ENCODE results near the gene RSPH6A.

RSPH6A gene

DNA sequence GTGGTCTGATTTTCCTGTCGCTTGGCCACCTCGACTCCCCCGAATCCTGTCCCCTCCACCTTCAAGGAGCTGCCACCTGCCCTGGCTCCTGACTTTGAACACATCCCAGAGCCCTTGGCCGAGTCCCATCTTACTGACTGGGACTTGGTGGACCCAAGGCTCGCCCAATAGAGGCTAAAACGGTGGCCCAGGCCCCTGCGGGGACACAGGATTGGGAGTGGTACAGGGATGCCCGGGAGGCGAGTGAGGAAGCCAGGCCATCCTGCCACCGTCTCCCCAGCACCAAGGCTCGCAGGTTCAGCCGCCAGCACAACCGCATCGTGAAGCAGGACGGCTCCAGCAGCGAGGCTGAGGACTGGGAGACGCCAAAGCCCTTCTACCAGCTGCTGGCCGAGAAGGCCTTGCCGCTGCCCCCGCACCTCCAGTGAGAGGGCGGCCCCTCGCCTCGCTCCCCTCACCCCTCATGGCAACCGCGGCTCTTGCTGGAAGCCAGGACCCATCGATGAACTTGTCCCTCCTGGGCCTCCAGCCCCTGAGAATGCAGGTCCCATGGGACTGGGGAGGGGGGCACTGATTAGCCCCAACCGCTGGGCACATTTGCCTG, 51.3 kb downstream of the RSPH6A start (continued):
- TF ChIP-seq, protein P1, sequence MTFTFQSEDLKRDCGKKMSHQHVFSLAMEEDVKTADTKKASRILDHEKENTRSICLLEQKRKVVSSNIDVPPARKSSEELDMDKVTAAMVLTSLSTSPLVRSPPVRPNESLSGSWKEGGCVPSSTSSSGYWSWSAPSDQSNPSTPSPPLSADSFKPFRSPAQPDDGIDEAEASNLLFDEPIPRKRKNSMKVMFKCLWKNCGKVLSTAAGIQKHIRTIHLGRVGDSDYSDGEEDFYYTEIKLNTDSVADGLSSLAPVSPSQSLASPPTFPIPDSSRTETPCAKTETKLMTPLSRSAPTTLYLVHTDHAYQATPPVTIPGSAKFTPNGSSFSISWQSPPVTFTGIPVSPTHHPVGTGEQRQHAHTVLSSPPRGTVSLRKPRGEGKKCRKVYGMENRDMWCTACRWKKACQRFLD (tag by site-specific recombination; IDR thresholded peaks at IDR 0.05), result no peak
- TF ChIP-seq, protein P2, sequence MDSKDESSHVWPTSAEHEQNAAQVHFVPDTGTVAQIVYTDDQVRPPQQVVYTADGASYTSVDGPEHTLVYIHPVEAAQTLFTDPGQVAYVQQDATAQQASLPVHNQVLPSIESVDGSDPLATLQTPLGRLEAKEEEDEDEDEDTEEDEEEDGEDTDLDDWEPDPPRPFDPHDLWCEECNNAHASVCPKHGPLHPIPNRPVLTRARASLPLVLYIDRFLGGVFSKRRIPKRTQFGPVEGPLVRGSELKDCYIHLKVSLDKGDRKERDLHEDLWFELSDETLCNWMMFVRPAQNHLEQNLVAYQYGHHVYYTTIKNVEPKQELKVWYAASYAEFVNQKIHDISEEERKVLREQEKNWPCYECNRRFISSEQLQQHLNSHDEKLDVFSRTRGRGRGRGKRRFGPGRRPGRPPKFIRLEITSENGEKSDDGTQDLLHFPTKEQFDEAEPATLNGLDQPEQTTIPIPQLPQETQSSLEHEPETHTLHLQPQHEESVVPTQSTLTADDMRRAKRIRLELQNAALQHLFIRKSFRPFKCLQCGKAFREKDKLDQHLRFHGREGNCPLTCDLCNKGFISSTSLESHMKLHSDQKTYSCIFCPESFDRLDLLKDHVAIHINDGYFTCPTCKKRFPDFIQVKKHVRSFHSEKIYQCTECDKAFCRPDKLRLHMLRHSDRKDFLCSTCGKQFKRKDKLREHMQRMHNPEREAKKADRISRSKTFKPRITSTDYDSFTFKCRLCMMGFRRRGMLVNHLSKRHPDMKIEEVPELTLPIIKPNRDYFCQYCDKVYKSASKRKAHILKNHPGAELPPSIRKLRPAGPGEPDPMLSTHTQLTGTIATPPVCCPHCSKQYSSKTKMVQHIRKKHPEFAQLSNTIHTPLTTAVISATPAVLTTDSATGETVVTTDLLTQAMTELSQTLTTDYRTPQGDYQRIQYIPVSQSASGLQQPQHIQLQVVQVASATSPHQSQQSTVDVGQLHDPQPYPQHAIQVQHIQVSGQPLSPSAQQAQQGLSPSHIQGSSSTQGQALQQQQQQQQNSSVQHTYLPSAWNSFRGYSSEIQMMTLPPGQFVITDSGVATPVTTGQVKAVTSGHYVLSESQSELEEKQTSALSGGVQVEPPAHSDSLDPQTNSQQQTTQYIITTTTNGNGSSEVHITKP (tag by site-specific recombination; IDR thresholded peaks at IDR 0.05), result no peak
- 0 out of 2 replicates have a peak, but pooled peaks have one; percentile 28 for TF ChIP-seq ZNF600 (tag by site-specific recombination; IDR thresholded peaks at IDR 0.05)

DNA sequence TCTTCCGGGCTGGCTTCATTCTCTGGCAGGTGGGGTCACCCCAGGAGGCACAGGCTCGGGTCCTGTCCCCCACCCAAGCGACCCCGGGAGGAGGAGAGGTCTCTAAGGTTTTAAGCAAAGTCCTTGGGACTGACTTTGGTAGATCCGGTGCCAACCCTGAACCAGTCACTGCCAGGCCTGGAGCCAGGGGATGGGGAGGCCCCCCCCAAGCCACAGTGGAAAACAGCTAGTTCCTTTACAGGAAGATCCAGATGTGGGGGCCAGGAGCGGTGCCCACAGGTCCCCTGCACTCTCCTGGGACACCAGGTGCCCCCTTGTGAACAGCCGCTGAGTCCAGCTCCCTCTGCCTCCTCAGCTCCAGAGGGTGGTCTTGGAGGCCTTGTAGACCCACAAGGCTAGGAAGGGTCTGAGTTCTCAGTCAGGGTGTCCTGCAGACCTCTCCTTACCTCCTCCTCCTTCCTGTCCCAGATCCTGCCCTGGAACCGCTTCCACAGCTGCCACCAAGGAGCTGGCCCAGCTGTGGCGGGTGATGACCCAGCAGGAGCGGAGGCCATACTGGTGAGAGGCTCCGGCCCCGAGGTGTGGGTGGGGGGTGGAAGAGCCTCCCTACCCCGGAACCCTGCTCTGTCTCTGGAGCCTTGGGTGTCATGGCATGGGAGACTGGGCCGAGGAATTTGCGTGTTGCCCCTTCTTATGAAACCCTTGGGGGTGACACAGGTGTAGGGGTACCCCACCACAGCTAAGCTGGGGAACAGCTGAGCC, 52.1 kb downstream of the RSPH6A start:
- Histone ChIP-seq H3K36me3 (ENCODE audit: control insufficient read depth in 2 of 2, insufficient read depth in 1 of 2, low read length in 2 of 2) (no peaks in the 10 kb centered on the region; a peak in 1 of 3 replicates), H3K27ac (ENCODE audit: extremely low read depth, low read depth, low read length) (no peak overlapping the region), H3K4me1 (ENCODE audit: control insufficient read depth, insufficient read depth, low read length) (peaks cover 19% of the 10 kb centered on the region), H3K9me3 (ENCODE audit: control insufficient read depth, insufficient read depth, low read depth, low read length) (no peaks in the 10 kb centered on the region), H3K4me3 (ENCODE audit: low read depth, low read length) (no peak overlapping the region)
- TF ChIP-seq ZNF184 (tag by site-specific recombination; IDR thresholded peaks at IDR 0.05), result no peak
- TF ChIP-seq ZFHX2 (tag by site-specific recombination; conservative IDR thresholded peaks at IDR 0.05), result no peak
- no peak for TF ChIP-seq ZNF561 (tag by site-specific recombination; IDR thresholded peaks at IDR 0.05; ENCODE audit: borderline replicate concordance)
- TF ChIP-seq, protein P3, sequence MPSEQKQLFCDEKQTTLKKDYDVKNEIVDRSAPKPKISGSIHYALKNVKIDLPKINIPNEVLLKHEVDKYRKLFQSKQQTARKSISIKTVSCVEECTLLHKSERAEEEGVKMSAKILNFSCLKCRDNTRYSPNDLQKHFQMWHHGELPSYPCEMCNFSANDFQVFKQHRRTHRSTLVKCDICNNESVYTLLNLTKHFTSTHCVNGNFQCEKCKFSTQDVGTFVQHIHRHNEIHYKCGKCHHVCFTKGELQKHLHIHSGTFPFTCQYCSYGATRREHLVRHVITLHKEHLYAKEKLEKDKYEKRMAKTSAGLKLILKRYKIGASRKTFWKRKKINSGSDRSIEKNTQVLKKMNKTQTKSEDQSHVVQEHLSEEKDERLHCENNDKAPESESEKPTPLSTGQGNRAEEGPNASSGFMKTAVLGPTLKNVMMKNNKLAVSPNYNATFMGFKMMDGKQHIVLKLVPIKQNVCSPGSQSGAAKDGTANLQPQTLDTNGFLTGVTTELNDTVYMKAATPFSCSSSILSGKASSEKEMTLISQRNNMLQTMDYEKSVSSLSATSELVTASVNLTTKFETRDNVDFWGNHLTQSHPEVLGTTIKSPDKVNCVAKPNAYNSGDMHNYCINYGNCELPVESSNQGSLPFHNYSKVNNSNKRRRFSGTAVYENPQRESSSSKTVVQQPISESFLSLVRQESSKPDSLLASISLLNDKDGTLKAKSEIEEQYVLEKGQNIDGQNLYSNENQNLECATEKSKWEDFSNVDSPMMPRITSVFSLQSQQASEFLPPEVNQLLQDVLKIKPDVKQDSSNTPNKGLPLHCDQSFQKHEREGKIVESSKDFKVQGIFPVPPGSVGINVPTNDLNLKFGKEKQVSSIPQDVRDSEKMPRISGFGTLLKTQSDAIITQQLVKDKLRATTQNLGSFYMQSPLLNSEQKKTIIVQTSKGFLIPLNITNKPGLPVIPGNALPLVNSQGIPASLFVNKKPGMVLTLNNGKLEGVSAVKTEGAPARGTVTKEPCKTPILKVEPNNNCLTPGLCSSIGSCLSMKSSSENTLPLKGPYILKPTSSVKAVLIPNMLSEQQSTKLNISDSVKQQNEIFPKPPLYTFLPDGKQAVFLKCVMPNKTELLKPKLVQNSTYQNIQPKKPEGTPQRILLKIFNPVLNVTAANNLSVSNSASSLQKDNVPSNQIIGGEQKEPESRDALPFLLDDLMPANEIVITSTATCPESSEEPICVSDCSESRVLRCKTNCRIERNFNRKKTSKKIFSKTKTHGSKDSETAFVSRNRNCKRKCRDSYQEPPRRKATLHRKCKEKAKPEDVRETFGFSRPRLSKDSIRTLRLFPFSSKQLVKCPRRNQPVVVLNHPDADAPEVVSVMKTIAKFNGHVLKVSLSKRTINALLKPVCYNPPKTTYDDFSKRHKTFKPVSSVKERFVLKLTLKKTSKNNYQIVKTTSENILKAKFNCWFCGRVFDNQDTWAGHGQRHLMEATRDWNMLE (tag by site-specific recombination; conservative IDR thresholded peaks at IDR 0.05; ENCODE audit: low read depth), result no peak
- TF ChIP-seq, protein P4, sequence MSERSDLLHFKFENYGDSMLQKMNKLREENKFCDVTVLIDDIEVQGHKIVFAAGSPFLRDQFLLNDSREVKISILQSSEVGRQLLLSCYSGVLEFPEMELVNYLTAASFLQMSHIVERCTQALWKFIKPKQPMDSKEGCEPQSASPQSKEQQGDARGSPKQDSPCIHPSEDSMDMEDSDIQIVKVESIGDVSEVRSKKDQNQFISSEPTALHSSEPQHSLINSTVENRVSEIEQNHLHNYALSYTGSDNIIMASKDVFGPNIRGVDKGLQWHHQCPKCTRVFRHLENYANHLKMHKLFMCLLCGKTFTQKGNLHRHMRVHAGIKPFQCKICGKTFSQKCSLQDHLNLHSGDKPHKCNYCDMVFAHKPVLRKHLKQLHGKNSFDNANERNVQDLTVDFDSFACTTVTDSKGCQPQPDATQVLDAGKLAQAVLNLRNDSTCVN (tag by site-specific recombination; optimal IDR thresholded peaks at IDR 0.05), result no peak
- no peak for TF ChIP-seq ZBTB20 (tag by site-specific recombination; IDR thresholded peaks at IDR 0.05)
- TF ChIP-seq FEZF1 (tag by site-specific recombination; IDR thresholded peaks at IDR 0.05), result no peak
- POLR2A ChIA-PET, result interaction anchor here (0.5 to 1.4 kb wide), 3 partner anchors 36 to 71 kb away, joined by 3 to 6 read pairs (median 3); partner anchors contain the start of genes QPCTL and SNRPD2
- CTCF ChIA-PET, result interaction anchor here (0.5 to 1.7 kb wide), 6 partner anchors 67 to 766 kb away, joined by 3 to 5 read pairs (median 3); partner anchors contain the start of gene QPCTL

All from HEK293 (cell line).